Measurements from ENCODE around the gene C17orf75. TPM values are rescaled to one million over a fixed set of nuclear protein-coding genes. Genes with fewer than 3 reads are reported as not detected.

Gene C17orf75
- total and polyA plus RNA-seq, 2 of the 4 experiments (the other 2 are of a cell fraction): 11.5 to 16.1 TPM

- Histone ChIP-seq H2AK5ac (ENCODE audit: low read depth, low read length) (no peak overlapping the region), H4K8ac (ENCODE audit: low read depth in 2 of 2, low read length in 2 of 2) (no peak overlapping the region)
These were observed 52.4 kb downstream of the C17orf75 start for GRCh38 chr17:32289471-32290070.

More at GRCh38 chr17:32289471-32290070, 52.4 kb downstream of the C17orf75 start:
- in situ Hi-C loops (cut with MboI; ENCODE audit: low sequenced_read_pairs): no loop called here
- Histone ChIP-seq H3K27me3 (ENCODE audit: control insufficient read depth, insufficient read depth, low read length) (peaks cover 26% of the 10 kb centered on the region), H3K4ac (ENCODE audit: low read depth, low read length) (no peak overlapping the region), H4K91ac (ENCODE audit: insufficient read depth, low read depth, low read length) (no peak overlapping the region), H3K9me3 (ENCODE audit: control insufficient read depth, insufficient read depth, low read length) (no peaks in the 10 kb centered on the region), H3K4me2 (ENCODE audit: low read depth, low read length) (no peak overlapping the region), H3K18ac (ENCODE audit: low read depth, low read length) (no peak overlapping the region), H3K23ac (ENCODE audit: low read depth, low read length) (no peak overlapping the region), H2AK9ac (replicated peaks; ENCODE audit: low read depth, low read length, poor library complexity) (no peak overlapping the region), H3K9me1 (ENCODE audit: insufficient read depth, low read length) (no peaks in the 10 kb centered on the region), H3K79me1 (ENCODE audit: low read depth in 1 of 2, low read length in 2 of 2) (no peaks in the 10 kb centered on the region), H2AFZ (replicated peaks; ENCODE audit: low read length, poor library complexity) (no peak overlapping the region), H3K36me3 (ENCODE audit: control insufficient read depth, insufficient read depth, low read length) (no peaks in the 10 kb centered on the region), H4K20me1 (ENCODE audit: insufficient read depth, low read length) (no peaks in the 10 kb centered on the region), H3K9ac (ENCODE audit: low read depth, low read length) (no peak overlapping the region), H3K4me3 (ENCODE audit: insufficient read depth, low read depth, low read length) (no peak overlapping the region), H3K27ac (ENCODE audit: insufficient read depth, low read length) (no peak overlapping the region), H3K14ac (replicated peaks; ENCODE audit: low read depth, low read length) (no peak overlapping the region), H2BK20ac (ENCODE audit: low read depth, low read length) (no peak overlapping the region), H2BK15ac (ENCODE audit: low read depth, low read length) (no peak overlapping the region), H3K56ac (ENCODE audit: extremely low read depth, insufficient read depth, low read length) (no peak overlapping the region), H2BK5ac (ENCODE audit: low read depth, low read length, poor library complexity, severe bottlenecking) (no peak overlapping the region), H2BK120ac (ENCODE audit: low read depth, low read length) (no peak overlapping the region), H4K5ac (ENCODE audit: low read depth, low read length) (no peak overlapping the region), H3K4me1 (ENCODE audit: control insufficient read depth, insufficient read depth, low read length) (no peaks in the 10 kb centered on the region)
- dilution Hi-C loops (cut with HindIII; ENCODE audit: low sequenced_read_pairs, unreplicated experiment): no loop called here
- ChIA-PET CTCF (no interaction called here), POLR2A (ENCODE audit: unreplicated experiment) (no interaction called here)
- WGBS, 2 experiments (ENCODE audit: extremely low coverage in 2 of 2, insufficient read length in 1 of 2): 63% methylated on average over 6 of the region's 9 CpGs; no CpG with 5 or more reads in 1 of the 2 experiments
- no peak for ATAC-seq (ENCODE audit: low read depth)
- TF ChIP-seq RFX5 (IDR thresholded peaks at IDR 0.05; ENCODE audit: low read depth, low read length) (no peak), CEBPB (IDR thresholded peaks at IDR 0.05; ENCODE audit: low read depth, low read length) (no peak), POLR2A (IDR thresholded peaks at IDR 0.05; ENCODE audit: low read depth, low read length) (no peak), MAZ (IDR thresholded peaks at IDR 0.05; ENCODE audit: borderline replicate concordance, low read depth, low read length) (no peak), BHLHE40 (IDR thresholded peaks at IDR 0.05; ENCODE audit: low read depth, low read length) (no peak), NFE2L2 (IDR thresholded peaks at IDR 0.05; ENCODE audit: low read depth, low read length) (no peak), CHD1 (IDR thresholded peaks at IDR 0.05; ENCODE audit: low read depth, low read length) (no peak)
- intact Hi-C loops (cut with micrococcal nuclease): no loop called here
- DNase-seq: no peak
- no TSS peak for BruUV-seq (replicated peaks)
